GM12878 (cell line): ENCODE measurements around the gene POU2F1. TPM values are rescaled to one million over a fixed set of nuclear protein-coding genes. Genes with fewer than 3 reads are reported as not detected.
A peak's percentile ranks its signal among the peaks of the same experiment; 100 is the strongest.

ENCODE experiments used
- ATAC-seq: fragments of 200-7000 bp; cut with Tn5 transposase; 3 replicates; pipeline ENCODE4 v1.9.1; 2020; ENCODE audit warnings: mild to moderate bottlenecking, moderate library complexity
- BruUV-seq: library from RNA; stranded (reverse); fragments of 400-500 nt; replicated peaks from 2 replicates; lab custom pipeline; 2021; lab: Mats Ljungman, UMichigan
- CTCF ChIA-PET: fragments of 300-600 bp; sonication (Branson Sonifier 250); formaldehyde crosslinking; extraction: SDS; loops from one replicate; lab custom pipeline; 2021; ENCODE audit warnings: inconsistent platforms; lab: Yijun Ruan, JAX
- POLR2A ChIA-PET: fragments of 350-600 bp; formaldehyde crosslinking; extraction: SDS; loops from one replicate; lab custom pipeline; 2021; ENCODE audit warnings: inconsistent platforms; lab: Charles Lee
- RAD21 ChIA-PET: fragments of 300-600 bp; sonication (Branson Sonifier 250); formaldehyde crosslinking; loops from one replicate; lab custom pipeline; 2023; ENCODE audit warnings: antibody characterized with exemption; ENCODE audit not compliant: unreplicated experiment; lab: Charles Lee
- SMC1A ChIA-PET: fragments of 300-600 bp; sonication (Branson Sonifier 250); formaldehyde crosslinking; loops from one replicate; lab custom pipeline; 2023; ENCODE audit not compliant: unreplicated experiment, uncharacterized antibody; lab: Charles Lee
- DNase-seq: peaks from one replicate; pipeline ENCODE4 v3.0.0-alpha.2; 2011; ENCODE audit warnings: low read depth, low spot score
- FAIRE-seq: peaks from 3 replicates; lab custom pipeline; 2011; peaks lifted over from hg19 to GRCh38; lab: Jason Lieb, UNC
- H2AFZ ChIP-seq: 2 replicates; pipeline ENCODE4 v1.6.0; 2011; ENCODE audit warnings: low read depth, low read length, control low read depth; ENCODE audit not compliant: control insufficient read depth
- H3K27ac ChIP-seq: 2 replicates; pipeline ENCODE4 v1.5.1; 2011; ENCODE audit warnings: control low read depth; ENCODE audit not compliant: control insufficient read depth, insufficient read depth
- H3K27me3 ChIP-seq, 2 experiments: replicated peaks in 1 of 2; 2 replicates each; pipeline versions ENCODE4 v1.6.0 to v1.6.1; 2011; ENCODE audit warnings: low read length in 1 of 2; ENCODE audit not compliant: control insufficient read depth in 2 of 2, insufficient read depth in 2 of 2
- H3K36me3 ChIP-seq, 2 experiments: 2 replicates each; pipeline ENCODE4 v1.5.1; 2011; ENCODE audit warnings: low read length in 1 of 2; ENCODE audit not compliant: control insufficient read depth in 2 of 2, insufficient read depth in 2 of 2
- H3K4me1 ChIP-seq: 2 replicates; pipeline ENCODE4 v1.6.1; 2011; ENCODE audit warnings: mild to moderate bottlenecking, low read length, moderate library complexity, mixed read lengths; ENCODE audit not compliant: control insufficient read depth, insufficient read depth
- H3K4me2 ChIP-seq: 2 replicates; pipeline ENCODE4 v1.6.0; 2011; ENCODE audit warnings: control low read depth; ENCODE audit not compliant: control insufficient read depth, insufficient read depth
- H3K4me3 ChIP-seq: fragments of 200-600 bp; sonication (generic); 2 replicates; pipeline ENCODE4 v1.5.1; 2016
- H3K79me2 ChIP-seq: 2 replicates; pipeline ENCODE4 v1.6.0; 2011; ENCODE audit warnings: low read length; ENCODE audit not compliant: control insufficient read depth, insufficient read depth
- H3K9ac ChIP-seq: 2 replicates; pipeline ENCODE4 v1.8.0; 2011; ENCODE audit warnings: low read length, control low read depth, mixed read lengths; ENCODE audit not compliant: control insufficient read depth, insufficient read depth
- H3K9me3 ChIP-seq: replicated peaks from 3 replicates; pipeline ENCODE4 v1.5.1; 2011; ENCODE audit warnings: mild to moderate bottlenecking, low read length; ENCODE audit not compliant: control insufficient read depth, insufficient read depth
- H4K20me1 ChIP-seq: 2 replicates; pipeline ENCODE4 v1.6.0; 2011; ENCODE audit not compliant: control insufficient read depth, insufficient read depth
- ESRRA ChIP-seq: IDR thresholded peaks from 2 replicates; pipeline ENCODE4 v1.6.1; 2012; ENCODE audit warnings: mild to moderate bottlenecking, low read length, improper control_type of control experiment
- IRF4 ChIP-seq: IDR thresholded peaks from 2 replicates; pipeline ENCODE4 v1.6.1; 2011; ENCODE audit warnings: low read depth, low read length
- RUNX3 ChIP-seq: IDR thresholded peaks from 2 replicates; pipeline ENCODE4 v1.6.1; 2012; ENCODE audit warnings: low read length, inconsistent platforms
- SUZ12 ChIP-seq: fragments of 200-600 bp; sonication (generic); IDR thresholded peaks from one replicate; pipeline ENCODE4 v1.6.1; 2018; ENCODE audit warnings: antibody characterized with exemption, mild to moderate bottlenecking; ENCODE audit not compliant: unreplicated experiment
- ZNF217 ChIP-seq: fragments of 450-650 bp; IDR thresholded peaks from 2 replicates; pipeline ENCODE4 v1.6.1; 2017; ENCODE audit warnings: antibody characterized with exemption, mild to moderate bottlenecking
- WGBS: methylation state at CpG from one replicate; pipeline ENCODE4 v1.1.6; 2016; ENCODE audit warnings: low lambda C conversion rate; ENCODE audit not compliant: insufficient replicate concordance, insufficient coverage; ENCODE audit errors: missing lambda C conversion rate; 5-methylcytosine and 5-hydroxymethylcytosine counted together
- in situ Hi-C: fragments of 300-500 bp; cut with MboI; formaldehyde crosslinking; loops from 9 replicates; pipeline ENCODE4 v1.14.3; 2018; ENCODE audit warnings: mixed read lengths
- intact Hi-C: fragments of 100-400 bp; cut with micrococcal nuclease; formaldehyde crosslinking; loops from one replicate; pipeline ENCODE4 v1.14.2; 2022; ENCODE audit not compliant: unreplicated experiment
- polyA plus RNA-seq, 11 experiments: library from polyadenylated mRNA; depleted of rRNA in 4 of 11; unstranded in 6 of 11; stranded (reverse) in 5 of 11; fragments of >200 nt; fragmentation: Nextera tagmentation in 4 of 11; fragmentation: Illumina TruSeq in 1 of 11; extraction: Ambion mirVana in 4 of 11; extraction: Trizol in 1 of 11; gene quantifications; 1 replicate in 1 of 11; 2 replicates in 10 of 11; pipeline versions ENCODE4 v1.2.1 to v1.2.3, GENCODE V29; 2011 to 2016; ENCODE audit warnings: inconsistent platforms in 2 of 11, missing spikeins in 2 of 11, low read depth in 1 of 11
- total RNA-seq, 4 experiments: library from RNA; depleted of rRNA in 3 of 4; stranded (reverse); fragments of >200 nt in 3 of 4; fragmentation: Illumina TruSeq in 1 of 4; extraction: Trizol in 1 of 4; gene quantifications; 2 replicates each; pipeline versions ENCODE4 v1.2.1 to v1.2.3, GENCODE V29; 2013 to 2021
- TF ChIP-seq, protein P1 (sequence below): fragments of 450-650 bp; IDR thresholded peaks from 2 replicates; pipeline ENCODE4 v1.6.1; 2016; ENCODE audit warnings: mild to moderate bottlenecking, moderate library complexity, borderline replicate concordance

Gene POU2F1
- total and polyA plus RNA-seq, 10 of the 15 experiments (the other 5 are each of a cell fraction or from before 2014, with no cell fraction given) = 2.5 to 21.7 (median 12.5) TPM

- H3K36me3 ChIP-seq = peaks cover 0 to 1% of the 10 kb centered on the region in 2 experiments; a peak in 3 of 4 replicates
- no peaks in the 10 kb centered on the region for H4K20me1 ChIP-seq
- in situ Hi-C loops = no loop called here
- FAIRE-seq (no peak), ATAC-seq (no peak), DNase-seq (no peak)
- H3K4me3 ChIP-seq = peak overlapping the region; percentile 23; the same call in 1 of the 2 replicates
- no peaks in the 10 kb centered on the region for H3K27me3 ChIP-seq
- H3K4me1 ChIP-seq = peaks cover 26% of the 10 kb centered on the region
- SMC1A ChIA-PET = interaction anchor here (0.7 to 5.3 kb wide), 10 partner anchors 11 to 113 kb away, joined by 3 to 63 read pairs (median 4); partner anchors contain the start of gene POU2F1
- no TSS peak for BruUV-seq
- RAD21 ChIA-PET = interaction anchor here (0.7 to 6.5 kb wide), 10 partner anchors 10 to 222 kb away, joined by 3 to 53 read pairs (median 4); partner anchors contain the start of genes CREG1 and POU2F1
- POLR2A ChIA-PET = interaction anchor here (0.6 to 1.9 kb wide), 4 partner anchors 9 to 113 kb away, joined by 3 to 6 read pairs (median 4); partner anchors contain the start of gene POU2F1
- H3K9ac ChIP-seq = peak overlapping the region; percentile 36; the same call in 1 of the 2 replicates
- intact Hi-C loops = no loop called here
- H3K4me2 ChIP-seq = peak overlapping the region; percentile 66
- no peak overlapping the region for H2AFZ ChIP-seq
- no peak for TF ChIP-seq IRF4
- WGBS = 33% methylated on average over 1 of the region's 1 CpG
- peaks cover 61% of the 10 kb centered on the region for H3K79me2 ChIP-seq
- peak overlapping the region; percentile 45 for H3K27ac ChIP-seq
- CTCF ChIA-PET = interaction anchor here (0.8 to 6.4 kb wide), 8 partner anchors 11 to 202 kb away, joined by 3 to 56 read pairs (median 4); partner anchors contain the start of gene POU2F1
- H3K9me3 ChIP-seq = peaks cover 4% of the 10 kb centered on the region; the same call in 2 of the 3 replicates
These were observed 111.8 kb downstream of the POU2F1 start for GRCh38 chr1:167332503-167332902.

- POLR2A ChIA-PET = interaction anchor here (0.6 to 1.9 kb wide), 4 partner anchors 15 to 113 kb away, joined by 3 to 6 read pairs (median 4); partner anchors contain the start of gene POU2F1
- H3K27ac ChIP-seq = peak overlapping the region; percentile 1; the same call in 1 of the 2 replicates
These were observed 112.4 kb downstream of the POU2F1 start for GRCh38 chr1:167333124-167333523.

More at GRCh38 chr1:167333124-167333523, 112.4 kb downstream of the POU2F1 start:
- 47% methylated on average over 2 of the region's 2 CpGs for WGBS
- Histone ChIP-seq H3K79me2 (peaks cover 61% of the 10 kb centered on the region), H2AFZ (no peak overlapping the region)
- peak; percentile 46 for ATAC-seq
- BruUV-seq = no TSS peak
- peak; percentile 28 for TF ChIP-seq RUNX3
- no peak for TF ChIP-seq SUZ12
- TF ChIP-seq ZNF217 = 0 out of 2 replicates have a peak, but pooled peaks have one; percentile 21
- no peak for TF ChIP-seq ESRRA
- TF ChIP-seq, protein P1, sequence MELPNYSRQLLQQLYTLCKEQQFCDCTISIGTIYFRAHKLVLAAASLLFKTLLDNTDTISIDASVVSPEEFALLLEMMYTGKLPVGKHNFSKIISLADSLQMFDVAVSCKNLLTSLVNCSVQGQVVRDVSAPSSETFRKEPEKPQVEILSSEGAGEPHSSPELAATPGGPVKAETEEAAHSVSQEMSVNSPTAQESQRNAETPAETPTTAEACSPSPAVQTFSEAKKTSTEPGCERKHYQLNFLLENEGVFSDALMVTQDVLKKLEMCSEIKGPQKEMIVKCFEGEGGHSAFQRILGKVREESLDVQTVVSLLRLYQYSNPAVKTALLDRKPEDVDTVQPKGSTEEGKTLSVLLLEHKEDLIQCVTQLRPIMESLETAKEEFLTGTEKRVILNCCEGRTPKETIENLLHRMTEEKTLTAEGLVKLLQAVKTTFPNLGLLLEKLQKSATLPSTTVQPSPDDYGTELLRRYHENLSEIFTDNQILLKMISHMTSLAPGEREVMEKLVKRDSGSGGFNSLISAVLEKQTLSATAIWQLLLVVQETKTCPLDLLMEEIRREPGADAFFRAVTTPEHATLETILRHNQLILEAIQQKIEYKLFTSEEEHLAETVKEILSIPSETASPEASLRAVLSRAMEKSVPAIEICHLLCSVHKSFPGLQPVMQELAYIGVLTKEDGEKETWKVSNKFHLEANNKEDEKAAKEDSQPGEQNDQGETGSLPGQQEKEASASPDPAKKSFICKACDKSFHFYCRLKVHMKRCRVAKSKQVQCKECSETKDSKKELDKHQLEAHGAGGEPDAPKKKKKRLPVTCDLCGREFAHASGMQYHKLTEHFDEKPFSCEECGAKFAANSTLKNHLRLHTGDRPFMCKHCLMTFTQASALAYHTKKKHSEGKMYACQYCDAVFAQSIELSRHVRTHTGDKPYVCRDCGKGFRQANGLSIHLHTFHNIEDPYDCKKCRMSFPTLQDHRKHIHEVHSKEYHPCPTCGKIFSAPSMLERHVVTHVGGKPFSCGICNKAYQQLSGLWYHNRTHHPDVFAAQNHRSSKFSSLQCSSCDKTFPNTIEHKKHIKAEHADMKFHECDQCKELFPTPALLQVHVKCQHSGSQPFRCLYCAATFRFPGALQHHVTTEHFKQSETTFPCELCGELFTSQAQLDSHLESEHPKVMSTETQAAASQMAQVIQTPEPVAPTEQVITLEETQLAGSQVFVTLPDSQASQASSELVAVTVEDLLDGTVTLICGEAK = no peak
- TF ChIP-seq, all 136 proteins: peak for 2
- H3K4me2 ChIP-seq = peak overlapping the region; percentile 36
- no peak overlapping the region for H3K9ac ChIP-seq
- H4K20me1 ChIP-seq = no peaks in the 10 kb centered on the region
- no peaks in the 10 kb centered on the region for H3K27me3 ChIP-seq
- peak overlapping the region; percentile 51; the same call in 1 of the 2 replicates for H3K4me3 ChIP-seq
- peaks cover 0 to 1% of the 10 kb centered on the region in 2 experiments; a peak in 3 of 4 replicates for H3K36me3 ChIP-seq
- SMC1A ChIA-PET = interaction anchor here (0.8 to 5.3 kb wide), 5 partner anchors 19 to 114 kb away, joined by 3 to 63 read pairs (median 5); partner anchors contain the start of gene POU2F1
- CTCF ChIA-PET = interaction anchor here (0.6 to 6.4 kb wide), 6 partner anchors 10 to 201 kb away, joined by 3 to 56 read pairs (median 4); no protein-coding TSS in a partner anchor
- peaks cover 20% of the 10 kb centered on the region for H3K4me1 ChIP-seq
- intact Hi-C loops (no loop called here), in situ Hi-C loops (no loop called here)
- FAIRE-seq (no peak), DNase-seq (no peak)
- peaks cover 4% of the 10 kb centered on the region; the same call in 2 of the 3 replicates for H3K9me3 ChIP-seq
- RAD21 ChIA-PET = interaction anchor here (1.3 to 6.5 kb wide), 6 partner anchors 9 to 113 kb away, joined by 3 to 53 read pairs (median 5); partner anchors contain the start of gene POU2F1
